Breast epithelium (tissue), 4 donors: Measurements from ENCODE around the gene CPAMD8. TPM values are rescaled to one million over a fixed set of nuclear protein-coding genes. Genes with fewer than 3 reads are reported as not detected.

Experiments
- DNase-seq, 2 donors: peaks; one replicate each; pipeline ENCODE4 v3.0.0-alpha.2; 2019; ENCODE audit warnings: low spot score in 2 of 2
- H3K27ac ChIP-seq, 2 donors: fragments of 200-600 bp; sonication (generic) in 1 of 2; one replicate each; pipeline ENCODE4 v1.5.1; 2016 to 2019; ENCODE audit warnings: mild to moderate bottlenecking in 1 of 2
- H3K27me3 ChIP-seq, 2 donors: fragments of 200-600 bp; sonication (generic) in 1 of 2; one replicate each; pipeline versions ENCODE4 v1.5.1 to v1.6.0; 2017 to 2019; ENCODE audit warnings: control low read depth in 1 of 2, mild to moderate bottlenecking in 1 of 2
- H3K36me3 ChIP-seq: fragments of 200-600 bp; one replicate; pipeline ENCODE4 v1.5.1; 2019
- H3K4me1 ChIP-seq, 2 donors: fragments of 200-600 bp; sonication (generic); one replicate each; pipeline ENCODE4 v1.5.1; 2016 to 2019; ENCODE audit warnings: control low read depth in 1 of 2
- H3K4me3 ChIP-seq, 3 donors: fragments of 200-600 bp; sonication (generic); 1 replicate in 2 of 3; 2 replicates in 1 of 3; pipeline ENCODE4 v1.5.1; 2016 to 2019; ENCODE audit warnings: mild to moderate bottlenecking in 3 of 3, moderate library complexity in 2 of 3
- H3K9me3 ChIP-seq, 2 donors: fragments of 200-600 bp; sonication (generic) in 1 of 2; one replicate each; pipeline ENCODE4 v1.5.1; 2016 to 2019; ENCODE audit warnings: control low read depth in 1 of 2
- POLR2A ChIP-seq: fragments of 450-650 bp; IDR thresholded peaks from one replicate; pipeline ENCODE4 v1.6.1; 2016; ENCODE audit warnings: antibody characterized with exemption, mild to moderate bottlenecking, moderate library complexity
- POLR2AphosphoS5 ChIP-seq, 3 donors: sonication (generic); formaldehyde crosslinking; IDR thresholded peaks; one replicate each; pipeline ENCODE4 v1.6.1; 2017; ENCODE audit warnings: antibody characterized with exemption in 3 of 3
- intact Hi-C: fragments of 100-400 bp; cut with DNase I; formaldehyde crosslinking; loops from one replicate; pipeline ENCODE4 v1.15.1; 2023; ENCODE audit warnings: low total_unique reads
- total RNA-seq, 3 donors: library from RNA; depleted of rRNA; stranded (reverse); fragments of >200 nt; gene quantifications; one replicate each; pipeline ENCODE4 v1.1.0, GENCODE V29; 2016
- TF ChIP-seq, protein P1 (sequence below), 3 donors: fragments of 450-650 bp; IDR thresholded peaks; one replicate each; pipeline ENCODE4 v1.5.1; 2016 to 2017; ENCODE audit warnings: antibody characterized with exemption in 3 of 3, mild to moderate bottlenecking in 3 of 3, moderate library complexity in 3 of 3

The CPAMD8 gene
- total RNA-seq, 3 donors from 2014 or later = 9.5 to 24.0 (median 20.2) TPM

DNA sequence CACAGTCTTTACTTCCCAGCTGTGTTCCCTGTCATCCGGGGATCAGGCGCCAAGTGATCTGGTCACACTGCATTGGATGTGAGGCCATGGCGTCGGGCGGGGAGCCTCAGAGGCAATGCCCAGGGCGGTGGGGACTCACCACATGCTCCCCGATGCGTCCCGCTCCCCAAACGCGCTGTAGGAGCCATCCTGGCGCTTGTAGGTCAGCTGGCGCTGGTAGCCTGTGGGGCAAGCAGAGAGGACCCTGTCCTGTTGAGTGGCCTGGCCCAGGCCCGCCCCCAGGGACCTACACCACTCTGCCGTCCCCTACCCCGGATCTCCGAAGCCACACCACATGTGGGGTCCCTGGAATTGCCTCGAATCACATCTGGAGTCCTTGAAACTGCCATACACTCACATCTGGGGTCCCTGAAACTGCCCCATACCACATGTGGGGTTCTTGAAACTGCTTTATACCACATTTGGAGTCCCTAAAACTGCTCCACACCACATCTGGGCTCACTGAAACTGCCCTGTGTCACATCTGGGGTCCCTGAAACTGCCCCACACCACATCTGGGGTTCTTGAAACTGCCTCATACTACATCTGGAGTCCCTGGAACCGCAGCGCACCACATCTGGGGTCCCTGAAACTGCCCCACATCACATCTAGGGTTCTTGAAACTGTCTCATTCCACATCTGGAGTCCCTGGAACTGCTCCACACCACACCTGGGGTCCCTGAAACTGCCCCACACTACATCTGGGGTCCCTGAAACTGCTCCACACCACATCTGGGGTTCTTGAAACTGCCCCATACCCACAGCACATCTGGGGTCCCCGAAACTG is 104.6 kb downstream of the CPAMD8 start:
- no peaks in the 10 kb centered on the region for H3K36me3 ChIP-seq
- no peak overlapping the region for H3K27ac ChIP-seq
- TF ChIP-seq POLR2AphosphoS5 (IDR thresholded peaks at IDR 0.05) = no peak
- no peak for TF ChIP-seq POLR2A
- TF ChIP-seq, protein P1, sequence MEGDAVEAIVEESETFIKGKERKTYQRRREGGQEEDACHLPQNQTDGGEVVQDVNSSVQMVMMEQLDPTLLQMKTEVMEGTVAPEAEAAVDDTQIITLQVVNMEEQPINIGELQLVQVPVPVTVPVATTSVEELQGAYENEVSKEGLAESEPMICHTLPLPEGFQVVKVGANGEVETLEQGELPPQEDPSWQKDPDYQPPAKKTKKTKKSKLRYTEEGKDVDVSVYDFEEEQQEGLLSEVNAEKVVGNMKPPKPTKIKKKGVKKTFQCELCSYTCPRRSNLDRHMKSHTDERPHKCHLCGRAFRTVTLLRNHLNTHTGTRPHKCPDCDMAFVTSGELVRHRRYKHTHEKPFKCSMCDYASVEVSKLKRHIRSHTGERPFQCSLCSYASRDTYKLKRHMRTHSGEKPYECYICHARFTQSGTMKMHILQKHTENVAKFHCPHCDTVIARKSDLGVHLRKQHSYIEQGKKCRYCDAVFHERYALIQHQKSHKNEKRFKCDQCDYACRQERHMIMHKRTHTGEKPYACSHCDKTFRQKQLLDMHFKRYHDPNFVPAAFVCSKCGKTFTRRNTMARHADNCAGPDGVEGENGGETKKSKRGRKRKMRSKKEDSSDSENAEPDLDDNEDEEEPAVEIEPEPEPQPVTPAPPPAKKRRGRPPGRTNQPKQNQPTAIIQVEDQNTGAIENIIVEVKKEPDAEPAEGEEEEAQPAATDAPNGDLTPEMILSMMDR (IDR thresholded peaks at IDR 0.05) = no peak
- no peak for DNase-seq
- no peaks in the 10 kb centered on the region for H3K27me3 ChIP-seq
- peaks cover 4 to 18% of the 10 kb centered on the region in 2 donors for H3K9me3 ChIP-seq
- no peak overlapping the region for H3K4me3 ChIP-seq
- intact Hi-C loops = no loop called here
- no peaks in the 10 kb centered on the region for H3K4me1 ChIP-seq

DNA sequence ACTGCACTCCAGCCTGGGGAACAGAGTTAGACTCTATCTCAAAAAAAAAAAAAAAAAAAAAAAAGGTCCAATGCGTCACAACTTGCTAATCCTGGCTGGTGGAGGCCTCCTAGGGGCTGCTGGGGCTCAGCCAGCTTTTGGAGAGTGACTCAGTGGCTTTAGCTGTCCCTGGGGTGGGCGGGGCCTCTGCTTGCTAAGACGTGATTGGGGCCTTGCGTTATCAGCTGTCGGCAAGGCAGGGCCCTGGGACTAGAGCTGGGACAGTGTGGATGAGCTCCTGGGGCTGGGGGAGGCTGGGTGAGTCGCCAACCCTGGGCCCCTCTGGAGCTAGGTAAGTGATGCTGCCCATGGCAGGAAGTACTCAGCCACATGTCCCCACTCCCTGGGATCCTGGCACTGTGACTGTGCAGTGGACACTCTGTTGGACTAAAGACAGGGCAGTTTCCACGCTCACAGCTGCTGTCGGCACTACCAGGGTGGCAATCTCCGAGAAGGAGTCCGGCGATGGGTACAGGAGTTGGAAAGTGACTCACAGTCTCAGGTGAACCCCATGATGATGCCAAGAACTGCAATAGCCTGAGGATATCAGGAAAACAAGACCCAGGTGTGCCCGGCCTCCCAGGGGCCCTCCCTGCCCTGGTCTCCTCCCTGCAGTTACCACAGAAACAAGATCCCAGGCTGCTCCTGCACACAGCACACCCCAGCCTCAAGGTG is 105.6 kb downstream of the CPAMD8 start:
- H3K36me3 ChIP-seq = no peaks in the 10 kb centered on the region
- intact Hi-C loops = no loop called here
- no peak overlapping the region for H3K27ac ChIP-seq

DNA sequence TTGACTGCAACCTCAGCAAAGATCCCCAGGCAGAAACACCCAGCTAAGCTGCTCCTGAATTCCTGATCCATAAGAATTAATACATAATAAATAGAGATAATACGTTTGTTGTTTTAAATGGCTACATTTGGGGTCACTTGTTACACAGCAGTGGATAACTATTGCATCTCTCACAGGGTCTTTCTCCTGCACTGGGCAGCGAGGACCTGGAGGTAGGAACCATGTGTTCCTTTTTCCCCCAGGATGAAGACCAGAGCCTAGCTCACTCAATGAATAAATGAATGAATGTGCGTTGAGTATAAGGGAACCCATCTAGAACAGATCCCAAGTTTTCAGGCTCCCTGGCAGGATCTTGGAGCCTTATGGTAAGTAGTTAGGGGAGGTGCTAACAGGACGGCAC is 107.1 kb downstream of the CPAMD8 start:
- intact Hi-C loops = no loop called here
- Histone ChIP-seq H3K36me3 (no peaks in the 10 kb centered on the region), H3K9me3 (peaks cover 10 to 22% of the 10 kb centered on the region in 2 donors), H3K27ac (no peak overlapping the region), H3K4me1 (no peaks in the 10 kb centered on the region), H3K4me3 (no peak overlapping the region), H3K27me3 (no peaks in the 10 kb centered on the region)
- TF ChIP-seq POLR2A = no peak
- TF ChIP-seq, protein P1 (IDR thresholded peaks at IDR 0.05) = no peak
- no peak for TF ChIP-seq POLR2AphosphoS5 (IDR thresholded peaks at IDR 0.05)
- no peak for DNase-seq

More for the DNA sequence above, 105.6 kb downstream of the CPAMD8 start:
- TF ChIP-seq, protein P1 (IDR thresholded peaks at IDR 0.05) = no peak
- TF ChIP-seq POLR2AphosphoS5 (IDR thresholded peaks at IDR 0.05) (no peak), POLR2A (no peak)
- DNase-seq = no peak
- no peaks in the 10 kb centered on the region for H3K27me3 ChIP-seq
- peaks cover 4 to 18% of the 10 kb centered on the region in 2 donors for H3K9me3 ChIP-seq
- no peaks in the 10 kb centered on the region for H3K4me1 ChIP-seq
- H3K4me3 ChIP-seq = no peak overlapping the region

DNA sequence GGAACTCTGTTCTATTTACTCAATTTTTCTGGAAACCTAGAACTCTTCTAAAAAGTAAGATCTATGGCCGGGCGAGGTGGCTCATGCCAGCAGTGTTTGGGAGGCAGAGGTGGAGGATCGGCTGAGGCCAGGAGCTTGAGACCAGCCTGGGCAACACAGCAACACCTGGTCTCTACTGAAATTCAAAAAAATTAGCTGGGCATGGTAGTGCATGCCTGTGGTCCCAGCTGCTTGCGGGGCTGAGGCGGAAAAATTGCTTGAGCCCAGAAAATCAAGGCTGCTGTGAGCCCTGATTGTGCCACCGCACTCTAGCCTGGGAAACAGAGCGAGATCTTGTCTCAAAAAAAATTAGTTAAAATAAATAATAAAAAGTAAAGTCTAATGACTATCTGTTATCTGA is 109.2 kb downstream of the CPAMD8 start:
- peaks cover 27 to 41% of the 10 kb centered on the region in 2 donors for H3K9me3 ChIP-seq
- H3K4me3 ChIP-seq = no peak overlapping the region
- H3K4me1 ChIP-seq = no peaks in the 10 kb centered on the region
- no peaks in the 10 kb centered on the region for H3K36me3 ChIP-seq
- no peaks in the 10 kb centered on the region for H3K27me3 ChIP-seq
- no peak for DNase-seq
- intact Hi-C loops = no loop called here
- no peak for TF ChIP-seq POLR2AphosphoS5 (IDR thresholded peaks at IDR 0.05)
- TF ChIP-seq POLR2A = no peak
- TF ChIP-seq, protein P1 (IDR thresholded peaks at IDR 0.05) = no peak
- H3K27ac ChIP-seq = no peak overlapping the region

DNA sequence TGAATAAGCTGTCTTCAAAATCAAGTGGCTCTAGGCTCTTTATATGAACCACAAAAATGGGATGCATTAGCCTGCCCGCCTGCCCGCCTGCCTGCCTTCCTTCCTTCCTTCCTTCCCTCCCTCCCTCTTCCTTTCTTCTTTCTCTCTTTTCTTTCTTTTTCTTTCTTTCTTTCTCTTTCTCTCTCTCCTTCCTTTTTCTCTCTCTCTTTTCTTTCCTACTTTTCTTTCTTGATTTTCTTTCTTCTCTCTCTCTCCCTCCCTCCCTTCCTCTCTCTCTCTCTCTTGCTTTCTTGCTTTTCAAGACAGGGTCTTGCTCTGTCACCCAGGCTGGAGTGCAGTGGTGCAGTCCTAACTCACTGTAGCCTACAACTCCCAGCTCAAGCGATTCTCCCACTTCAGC is 110.9 kb downstream of the CPAMD8 start:
- Histone ChIP-seq H3K27ac (no peak overlapping the region), H3K27me3 (no peaks in the 10 kb centered on the region), H3K36me3 (no peaks in the 10 kb centered on the region), H3K4me1 (no peaks in the 10 kb centered on the region), H3K9me3 (peaks cover 31 to 43% of the 10 kb centered on the region in 2 donors), H3K4me3 (no peak overlapping the region)
- TF ChIP-seq POLR2A = no peak
- no peak for TF ChIP-seq POLR2AphosphoS5 (IDR thresholded peaks at IDR 0.05)
- no peak for DNase-seq
- intact Hi-C loops = no loop called here
